ENCODE measurements around the gene MYH4.

MYH4 gene

GRCh38 chr17:10421900-10422542 is 47.3 kb downstream of the MYH4 start, which contains the start of gene MYH8:
Gene MYH8 (minus strand): TSS chr17:10421950. CDS start chr17:10420227, 1,723 bp downstream.
- DNase-seq (ENCODE audit: low read depth, low spot score): no peak

GRCh38 chr17:10421211-10421610 is 48.1 kb downstream of the MYH4 start:
- no peak for DNase-seq (ENCODE audit: low read depth, low spot score)

- no peak for DNase-seq (ENCODE audit: low read depth, low spot score)
These were observed 48.5 kb downstream of the MYH4 start for GRCh38 chr17:10420811-10421210.

GRCh38 chr17:10417431-10417830 is 51.9 kb downstream of the MYH4 start:
- DNase-seq (ENCODE audit: low read depth, low spot score): no peak

- no peak for DNase-seq (ENCODE audit: low read depth, low spot score)
These were observed 54.2 kb downstream of the MYH4 start for GRCh38 chr17:10415161-10415560.

GRCh38 chr17:10403589-10403988 is 65.8 kb downstream of the MYH4 start:
- DNase-seq (ENCODE audit: low read depth, low spot score): no peak

GRCh38 chr17:10398352-10398751 is 71.0 kb downstream of the MYH4 start:
- DNase-seq (ENCODE audit: low read depth, low spot score): no peak

GRCh38 chr17:10396524-10397163 is 72.7 kb downstream of the MYH4 start:
- DNase-seq (ENCODE audit: low read depth, low spot score): no peak

GRCh38 chr17:10394201-10394887 is 75.0 kb downstream of the MYH4 start:
- no peak for DNase-seq (ENCODE audit: low read depth, low spot score)
